Epithelial cell of prostate (primary cell): ENCODE data around the gene SLC22A2.

Experiments used
- DNase-seq: peaks from one replicate; pipeline ENCODE4 v3.0.0-alpha.2; 2011; ENCODE audit warnings: low read depth, low spot score
- H3K27ac ChIP-seq: fragments of 450-650 bp; 2 replicates; pipeline ENCODE4 v1.5.1; 2017; ENCODE audit warnings: mild to moderate bottlenecking

The SLC22A2 gene

GRCh38 chr6:160173806-160174527 lies 84.7 kb downstream of the SLC22A2 start:
- no peak overlapping the region for H3K27ac ChIP-seq
- DNase-seq: no peak

DNA sequence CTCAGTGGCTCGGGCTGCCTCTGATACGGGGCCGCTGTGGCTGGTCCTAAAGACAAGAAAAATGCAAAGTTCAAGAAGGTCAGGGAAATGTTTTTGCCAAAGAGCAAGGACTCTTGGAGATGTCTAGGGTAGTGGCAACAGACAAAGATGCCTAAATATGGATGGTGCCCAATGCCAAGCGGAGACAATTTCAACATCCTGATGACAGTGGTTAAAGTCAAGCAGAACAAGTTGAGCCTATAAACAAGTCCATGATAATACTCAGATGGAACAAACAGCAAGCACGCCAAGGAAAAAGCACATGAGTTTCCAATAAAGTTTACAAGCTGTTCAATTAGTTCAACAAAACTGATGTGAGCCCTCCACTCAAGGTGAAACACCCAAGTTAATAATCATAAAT lies 85.9 kb downstream of the SLC22A2 start:
- no peak overlapping the region for H3K27ac ChIP-seq
- no peak for DNase-seq

DNA sequence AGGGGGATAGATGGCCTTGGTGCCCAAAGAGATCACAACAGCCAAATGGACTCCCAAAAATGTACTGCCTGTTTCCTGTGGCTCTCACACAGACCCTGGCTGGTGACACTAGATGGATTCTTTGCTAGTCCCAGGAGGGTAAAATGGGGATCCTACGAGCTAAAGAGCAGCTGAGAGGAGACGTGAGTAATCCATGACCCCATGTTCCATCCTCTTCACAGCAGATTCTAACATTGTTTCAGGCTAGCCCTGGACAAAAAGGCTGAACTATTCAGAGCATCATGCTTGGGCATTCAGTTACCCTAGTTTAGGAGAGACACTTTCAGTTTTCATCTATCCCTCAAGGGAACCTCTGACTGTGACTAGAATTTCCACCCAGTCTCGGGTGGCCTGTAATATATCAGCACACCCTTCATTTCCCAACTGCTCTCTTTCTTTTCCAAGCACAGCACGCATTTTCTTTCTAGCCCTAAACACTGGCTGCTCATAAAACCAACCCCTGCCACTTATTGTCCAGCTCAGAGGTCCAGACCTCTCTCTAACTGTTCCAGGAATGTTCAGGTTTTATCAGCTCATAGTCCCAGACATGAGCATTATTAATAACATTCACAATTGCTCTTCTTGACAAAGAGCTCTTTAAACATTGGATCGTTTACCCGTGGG lies 88.5 kb downstream of the SLC22A2 start:
- H3K27ac ChIP-seq: no peak overlapping the region
- no peak for DNase-seq

GRCh38 chr6:160167604-160168399 lies 90.8 kb downstream of the SLC22A2 start:
- DNase-seq: no peak
- H3K27ac ChIP-seq: no peak overlapping the region
